Body of pancreas (tissue), 4 donors: Measurements from ENCODE around the gene YWHAE.

Source experiments
- POLR2A ChIP-seq, 3 donors: fragments of 450-650 bp; IDR thresholded peaks; one replicate each; pipeline ENCODE4 v1.6.1; 2016; ENCODE audit warnings: antibody characterized with exemption in 3 of 3, mild to moderate bottlenecking in 2 of 3
- TF ChIP-seq, protein P1 (sequence below), 7 experiments: fragments of 450-650 bp in 4 of 7; fragments of 200-600 bp in 3 of 7; sonication (generic) in 3 of 7; IDR thresholded peaks; one replicate each; pipeline ENCODE4 v1.5.1; 2016 to 2019; ENCODE audit warnings: antibody characterized with exemption in 7 of 7

DNA sequence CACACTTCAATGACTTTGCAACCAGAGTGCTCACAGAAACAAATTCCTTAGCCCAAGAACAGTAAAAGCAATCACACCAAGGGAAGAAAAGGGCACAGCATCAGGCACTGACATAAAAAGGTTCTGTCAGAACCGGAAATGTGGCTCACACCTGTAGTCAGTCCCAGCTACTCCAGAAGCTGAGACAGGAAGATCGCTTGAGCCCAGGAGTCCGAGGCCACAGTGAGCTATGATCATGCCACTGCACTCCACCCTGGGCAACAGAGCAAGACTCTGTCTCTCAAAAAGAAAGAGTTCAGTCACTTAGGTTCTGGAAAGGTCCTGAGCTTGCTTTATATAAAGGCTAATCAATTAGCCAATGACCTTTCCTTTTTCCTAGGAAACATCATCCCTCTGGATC is 22.7 kb downstream of the YWHAE start:
- TF ChIP-seq, protein P1, sequence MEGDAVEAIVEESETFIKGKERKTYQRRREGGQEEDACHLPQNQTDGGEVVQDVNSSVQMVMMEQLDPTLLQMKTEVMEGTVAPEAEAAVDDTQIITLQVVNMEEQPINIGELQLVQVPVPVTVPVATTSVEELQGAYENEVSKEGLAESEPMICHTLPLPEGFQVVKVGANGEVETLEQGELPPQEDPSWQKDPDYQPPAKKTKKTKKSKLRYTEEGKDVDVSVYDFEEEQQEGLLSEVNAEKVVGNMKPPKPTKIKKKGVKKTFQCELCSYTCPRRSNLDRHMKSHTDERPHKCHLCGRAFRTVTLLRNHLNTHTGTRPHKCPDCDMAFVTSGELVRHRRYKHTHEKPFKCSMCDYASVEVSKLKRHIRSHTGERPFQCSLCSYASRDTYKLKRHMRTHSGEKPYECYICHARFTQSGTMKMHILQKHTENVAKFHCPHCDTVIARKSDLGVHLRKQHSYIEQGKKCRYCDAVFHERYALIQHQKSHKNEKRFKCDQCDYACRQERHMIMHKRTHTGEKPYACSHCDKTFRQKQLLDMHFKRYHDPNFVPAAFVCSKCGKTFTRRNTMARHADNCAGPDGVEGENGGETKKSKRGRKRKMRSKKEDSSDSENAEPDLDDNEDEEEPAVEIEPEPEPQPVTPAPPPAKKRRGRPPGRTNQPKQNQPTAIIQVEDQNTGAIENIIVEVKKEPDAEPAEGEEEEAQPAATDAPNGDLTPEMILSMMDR (IDR thresholded peaks at IDR 0.05): no peak
- no peak for TF ChIP-seq POLR2A (IDR thresholded peaks at IDR 0.05)
